ENCODE results near the gene CDC37L1.

The CDC37L1 gene

DNA sequence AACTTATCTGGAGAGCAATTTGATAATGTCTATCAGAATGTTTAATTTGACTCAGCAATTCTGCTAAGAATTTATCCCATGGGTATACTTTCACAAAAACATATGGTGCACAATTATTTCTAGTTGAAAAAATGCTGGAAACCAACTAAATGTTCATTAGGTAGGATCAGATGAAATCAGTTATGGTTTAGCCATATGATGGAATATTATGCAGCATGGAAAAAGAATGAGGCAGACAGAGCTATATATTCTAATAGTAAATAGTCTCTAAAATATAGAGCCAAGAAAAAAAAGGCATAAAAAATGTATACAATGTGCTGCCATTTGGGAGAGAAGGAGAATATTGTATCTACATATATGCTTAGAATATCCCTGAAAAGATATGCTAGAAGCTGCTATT lies 9.5 kb upstream of the CDC37L1 start:
- DNase-seq = no peak

- no peak for DNase-seq
Measured at GRCh38 chr9:4670591-4670990, 8.8 kb upstream of the CDC37L1 start.

GRCh38 chr9:4671737-4672136 lies 7.6 kb upstream of the CDC37L1 start:
- DNase-seq = no peak

GRCh38 chr9:4674783-4675182 lies 4.6 kb upstream of the CDC37L1 start:
- DNase-seq = no peak

DNA sequence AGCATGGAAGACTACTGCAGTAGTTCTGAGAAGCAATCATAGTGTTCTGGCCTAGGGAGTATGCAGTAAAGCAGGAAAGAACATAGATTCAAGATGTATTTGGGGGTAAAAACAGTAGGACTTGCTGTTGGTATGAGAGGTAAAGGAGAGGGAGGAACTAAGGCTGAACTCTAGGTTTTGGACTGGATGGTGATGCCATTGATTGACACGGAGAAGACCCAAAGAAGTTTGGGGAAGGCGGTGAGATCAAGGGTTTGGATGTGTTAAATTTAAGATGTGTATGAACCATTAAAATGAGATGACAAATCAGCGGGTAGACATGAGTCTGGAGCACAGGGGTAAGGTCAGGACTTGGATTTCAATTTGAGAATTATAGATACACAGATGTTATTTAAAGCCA lies 2.0 kb upstream of the CDC37L1 start:
- DNase-seq = no peak

- no peak for DNase-seq
Measured at GRCh38 chr9:4678679-4679267, 596 bp upstream of the CDC37L1 start.

DNA sequence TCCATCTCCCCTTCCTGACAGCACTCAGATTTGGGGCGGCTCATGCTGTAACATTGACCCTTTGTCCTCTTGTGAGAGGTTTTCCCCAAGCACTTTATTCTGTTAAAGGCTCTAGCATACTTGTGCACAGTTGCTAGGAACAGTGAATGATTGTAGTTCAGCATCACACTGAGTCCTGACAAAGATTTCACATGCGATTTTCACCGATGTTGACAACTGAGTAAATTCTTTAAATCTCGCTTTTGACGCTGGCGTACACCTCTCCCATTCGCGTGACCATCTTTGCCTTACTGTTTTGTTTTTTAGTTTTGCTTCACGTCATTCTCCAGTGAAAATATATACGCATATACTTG lies 780 bp downstream of the CDC37L1 start:
- DNase-seq = no peak

- DNase-seq = no peak
Measured at GRCh38 chr9:4680750-4681149, 1.4 kb downstream of the CDC37L1 start.

- no peak for DNase-seq
Measured at GRCh38 chr9:4684820-4685219, 5.5 kb downstream of the CDC37L1 start.

- no peak for DNase-seq
Measured at GRCh38 chr9:4686112-4686511, 6.7 kb downstream of the CDC37L1 start.

DNA sequence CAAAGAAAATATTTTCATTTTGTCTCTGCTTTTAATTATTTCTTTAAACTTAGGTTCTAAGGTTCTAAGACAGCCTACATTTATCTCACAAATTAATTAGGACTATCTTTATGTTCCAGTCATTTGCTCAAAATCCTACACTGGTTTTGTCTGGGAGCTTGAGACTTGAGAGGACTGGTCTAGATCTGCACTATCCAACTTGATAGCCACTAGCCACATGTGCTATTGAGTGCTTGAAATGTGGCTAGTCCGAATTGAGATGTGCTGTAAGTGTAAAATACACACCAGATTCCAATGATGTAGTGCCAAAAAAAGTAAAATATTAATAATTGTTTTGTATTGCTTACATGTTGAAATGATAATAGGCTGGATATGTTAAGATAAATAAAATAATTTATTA lies 7.2 kb downstream of the CDC37L1 start:
- DNase-seq = no peak

DNA sequence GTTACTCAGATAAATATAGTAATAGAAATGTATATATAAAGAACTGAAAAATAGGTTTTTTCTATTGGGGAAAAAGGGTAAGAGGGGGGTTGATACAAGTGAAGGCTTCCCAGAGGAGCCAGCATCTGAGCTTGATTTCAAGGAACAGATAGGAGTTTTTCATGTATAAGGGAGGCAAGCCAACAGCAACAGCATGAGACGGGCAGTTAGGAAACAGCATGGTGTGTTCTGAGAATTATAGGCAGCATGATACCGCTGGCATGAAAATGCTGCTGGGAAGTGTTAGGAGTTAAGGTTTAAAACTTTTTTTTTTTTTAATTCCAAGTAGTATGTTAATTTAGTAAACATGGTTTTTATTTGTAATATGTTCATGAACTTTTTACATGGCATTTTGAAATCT lies 9.7 kb downstream of the CDC37L1 start:
- DNase-seq = no peak

- DNase-seq = no peak
Measured at GRCh38 chr9:4689687-4690104, 10.3 kb downstream of the CDC37L1 start.

DNA sequence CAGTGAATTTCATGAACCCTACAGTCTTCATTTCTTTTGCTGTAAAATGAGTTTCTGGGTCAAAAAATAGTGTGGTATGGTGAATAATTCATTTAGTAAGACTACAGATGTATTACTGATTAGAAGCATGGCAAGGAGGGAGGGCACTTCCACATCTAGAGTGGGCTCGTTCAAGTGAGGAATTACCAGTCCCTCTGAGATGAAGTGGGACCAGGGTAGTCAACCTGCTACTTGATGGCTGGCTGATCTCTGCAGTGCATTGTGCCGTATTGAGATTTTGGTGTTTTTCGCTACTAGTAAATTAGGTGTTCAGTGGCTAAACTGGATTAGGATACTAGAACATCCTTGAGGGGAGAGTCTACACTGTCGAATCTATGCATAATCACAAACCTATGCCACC lies 10.8 kb downstream of the CDC37L1 start:
- no peak for DNase-seq

- DNase-seq = no peak
Measured at GRCh38 chr9:4691795-4692194, 12.4 kb downstream of the CDC37L1 start.

GRCh38 chr9:4700091-4700490 lies 20.7 kb downstream of the CDC37L1 start:
- DNase-seq = no peak

DNA sequence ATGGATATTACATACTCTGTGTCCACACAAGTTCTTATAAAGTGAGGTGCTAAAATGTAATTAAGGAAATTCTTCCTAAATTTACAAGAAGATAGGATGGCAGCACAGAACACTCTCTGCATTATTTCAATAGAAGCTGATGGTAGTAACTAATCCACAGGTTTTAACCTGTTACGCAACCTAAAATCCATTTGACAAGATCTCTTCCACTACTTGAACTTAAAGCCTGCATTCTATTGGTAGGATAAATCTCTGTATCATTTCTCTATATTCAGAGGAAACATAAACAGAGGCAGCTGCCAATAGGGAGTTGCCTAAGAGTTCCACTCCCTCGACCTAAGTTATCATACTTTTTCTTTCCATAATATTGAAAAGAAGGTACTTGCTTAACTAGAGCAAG lies 21.6 kb downstream of the CDC37L1 start:
- DNase-seq = no peak

GRCh38 chr9:4701526-4701925 lies 22.2 kb downstream of the CDC37L1 start:
- DNase-seq = no peak

GRCh38 chr9:4704129-4704528 lies 24.8 kb downstream of the CDC37L1 start:
- DNase-seq = no peak

DNA sequence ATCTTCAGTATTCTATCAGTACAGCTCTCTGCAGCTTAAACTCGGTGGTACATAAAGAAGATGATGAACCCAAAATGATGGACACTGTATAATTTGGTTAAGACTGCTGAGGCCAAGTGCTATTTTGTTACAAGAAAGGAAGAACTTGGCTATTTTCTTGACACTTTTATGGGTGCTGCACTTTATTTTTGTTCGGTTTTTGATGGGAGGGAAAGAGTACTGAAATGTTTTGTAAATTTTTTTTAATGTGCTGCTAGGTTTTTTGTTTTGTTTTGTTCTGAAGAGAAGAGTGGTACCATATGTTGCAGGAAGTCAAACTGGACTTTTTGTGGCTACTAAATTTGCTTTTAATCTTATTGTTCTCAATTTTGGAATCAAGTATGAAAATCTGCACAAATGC lies 26.7 kb downstream of the CDC37L1 start:
- no peak for DNase-seq

DNA sequence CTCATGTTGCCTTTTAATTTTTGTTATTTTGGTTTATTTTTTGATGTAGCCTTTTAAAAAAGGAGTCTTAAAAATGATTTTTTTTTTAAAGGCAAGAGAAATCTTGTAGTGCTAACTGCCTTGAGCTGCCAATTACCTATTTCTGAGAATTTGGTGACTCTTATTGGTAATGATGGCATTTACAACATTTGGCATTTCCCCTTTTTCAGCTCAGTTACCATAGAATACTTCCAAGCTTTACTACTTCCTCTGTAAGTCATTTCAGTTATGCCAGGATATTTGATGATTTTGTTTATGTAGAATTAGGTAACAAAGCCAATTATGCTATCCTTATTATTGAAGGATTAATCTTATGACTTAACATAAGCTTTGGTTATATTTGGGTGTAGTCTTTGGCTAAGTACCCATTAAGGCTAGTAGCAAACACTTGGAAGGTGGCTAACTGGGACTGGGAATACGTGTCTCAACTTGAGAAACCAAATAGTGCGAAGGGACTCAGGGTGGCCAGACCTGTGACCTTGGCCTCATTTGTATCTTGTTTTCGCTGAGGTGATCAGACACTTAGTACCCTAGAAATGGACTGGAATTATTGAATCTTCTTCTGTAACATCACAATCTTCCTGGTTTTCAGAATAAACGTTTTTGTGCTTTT lies 27.7 kb downstream of the CDC37L1 start:
- no peak for DNase-seq

DNA sequence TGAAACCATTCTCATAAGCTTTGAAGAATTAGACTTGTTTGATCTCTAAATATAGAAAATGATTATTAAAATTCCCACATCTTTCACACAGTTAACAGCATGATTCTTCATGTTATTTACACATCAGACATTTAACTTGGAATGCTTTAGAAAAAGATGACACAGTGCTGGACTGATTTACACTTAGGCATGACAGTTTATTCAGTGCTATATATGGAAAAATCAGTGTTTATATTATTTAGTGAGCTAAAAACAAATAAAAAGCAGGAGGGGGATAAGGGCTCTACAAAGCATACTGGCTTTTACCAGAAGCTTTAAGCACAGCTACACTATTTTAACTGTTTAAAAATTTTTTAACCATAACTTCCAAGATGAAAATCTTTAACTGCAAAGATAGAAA lies 30.0 kb downstream of the CDC37L1 start:
- DNase-seq = no peak

- no peak for DNase-seq
Measured at GRCh38 chr9:4713849-4714248, 34.5 kb downstream of the CDC37L1 start.

GRCh38 chr9:4714266-4715016 lies 35.1 kb downstream of the CDC37L1 start:
- DNase-seq = no peak

GRCh38 chr9:4716163-4716562 lies 36.8 kb downstream of the CDC37L1 start:
- DNase-seq = no peak

All from activated effector memory CD4-positive, alpha-beta T cell treated with Interleukin-2 at 50 U/mL for 16 hours (primary cell).